ENCODE measurements around the gene COG5. TPM values are rescaled to one million over a fixed set of nuclear protein-coding genes. Genes with fewer than 3 reads are reported as not detected.

The COG5 gene
- total RNA-seq, 3 donors from 2014 or later, result 35.2 to 61.2 (median 38.0) TPM

- Histone ChIP-seq H3K4me1 (no peaks in the 10 kb centered on the region), H3K9me3 (no peaks in the 10 kb centered on the region), H3K36me3 (no peaks in the 10 kb centered on the region), H3K27ac (no peak overlapping the region), H3K27me3 (no peaks in the 10 kb centered on the region), H3K4me3 (no peak overlapping the region)
- no peak for DNase-seq (ENCODE audit: low spot score in 2 of 2)
- intact Hi-C loops (cut with DNase I; ENCODE audit: low total_unique reads), result no loop called here
- TF ChIP-seq POLR2AphosphoS5 (IDR thresholded peaks at IDR 0.05) (no peak), POLR2A (IDR thresholded peaks at IDR 0.05) (no peak), CTCF (IDR thresholded peaks at IDR 0.05) (no peak)
Observed at GRCh38 chr7:107453388-107453787, 110.3 kb downstream of the COG5 start.

GRCh38 chr7:107450970-107451369 lies 112.8 kb downstream of the COG5 start:
- Histone ChIP-seq H3K27ac (no peak overlapping the region), H3K27me3 (no peaks in the 10 kb centered on the region), H3K4me1 (no peaks in the 10 kb centered on the region), H3K36me3 (no peaks in the 10 kb centered on the region), H3K9me3 (no peaks in the 10 kb centered on the region), H3K4me3 (no peak overlapping the region)
- intact Hi-C loops (cut with DNase I; ENCODE audit: low total_unique reads), result no loop called here
- DNase-seq (ENCODE audit: low spot score in 2 of 2), result no peak
- TF ChIP-seq CTCF (IDR thresholded peaks at IDR 0.05) (no peak), POLR2A (IDR thresholded peaks at IDR 0.05) (no peak), POLR2AphosphoS5 (IDR thresholded peaks at IDR 0.05) (no peak)

GRCh38 chr7:107446988-107447387 lies 116.7 kb downstream of the COG5 start:
- TF ChIP-seq POLR2A (IDR thresholded peaks at IDR 0.05) (no peak), POLR2AphosphoS5 (IDR thresholded peaks at IDR 0.05) (no peak), CTCF (IDR thresholded peaks at IDR 0.05) (no peak)
- Histone ChIP-seq H3K27ac (no peak overlapping the region), H3K9me3 (no peaks in the 10 kb centered on the region), H3K36me3 (no peaks in the 10 kb centered on the region), H3K4me1 (no peaks in the 10 kb centered on the region), H3K27me3 (no peaks in the 10 kb centered on the region), H3K4me3 (no peak overlapping the region)
- DNase-seq (ENCODE audit: low spot score in 2 of 2), result no peak
- intact Hi-C loops (cut with DNase I; ENCODE audit: low total_unique reads), result no loop called here

- H3K4me1 ChIP-seq, result no peaks in the 10 kb centered on the region
- DNase-seq (ENCODE audit: low spot score in 2 of 2), result no peak
- no peaks in the 10 kb centered on the region for H3K27me3 ChIP-seq
- intact Hi-C loops (cut with DNase I; ENCODE audit: low total_unique reads), result no loop called here
- no peaks in the 10 kb centered on the region for H3K9me3 ChIP-seq
- no peak overlapping the region for H3K4me3 ChIP-seq
- no peaks in the 10 kb centered on the region for H3K36me3 ChIP-seq
- TF ChIP-seq POLR2AphosphoS5 (IDR thresholded peaks at IDR 0.05), result no peak
- TF ChIP-seq POLR2A (IDR thresholded peaks at IDR 0.05), result no peak
- TF ChIP-seq CTCF (IDR thresholded peaks at IDR 0.05), result no peak
- no peak overlapping the region for H3K27ac ChIP-seq
Observed at GRCh38 chr7:107446531-107446930, 117.2 kb downstream of the COG5 start.

- intact Hi-C loops (cut with DNase I; ENCODE audit: low total_unique reads), result no loop called here
- Histone ChIP-seq H3K9me3 (no peaks in the 10 kb centered on the region), H3K27me3 (no peaks in the 10 kb centered on the region), H3K36me3 (no peaks in the 10 kb centered on the region), H3K27ac (no peak overlapping the region), H3K4me1 (no peaks in the 10 kb centered on the region), H3K4me3 (no peak overlapping the region)
- no peak for TF ChIP-seq CTCF (IDR thresholded peaks at IDR 0.05)
- TF ChIP-seq POLR2A (IDR thresholded peaks at IDR 0.05), result no peak
- no peak for TF ChIP-seq POLR2AphosphoS5 (IDR thresholded peaks at IDR 0.05)
- no peak for DNase-seq (ENCODE audit: low spot score in 2 of 2)
Observed at GRCh38 chr7:107442678-107443077, 121.0 kb downstream of the COG5 start.

Measured in breast epithelium (tissue), 4 donors.